DMS 273 (cell line): ENCODE results near the gene C11orf71.

Source experiments
- DNase-seq: peaks from one replicate; lab custom pipeline; 2025; ENCODE audit not compliant: unreplicated experiment; lab: John Stamatoyannopoulos, UW

Gene C11orf71

GRCh38 chr11:114359342-114359741 lies 41.0 kb downstream of the C11orf71 start:
- no peak for DNase-seq

GRCh38 chr11:114358716-114359115 lies 41.6 kb downstream of the C11orf71 start:
- no peak for DNase-seq

- DNase-seq: no peak
Observed at GRCh38 chr11:114354076-114354475, 46.2 kb downstream of the C11orf71 start.

- no peak for DNase-seq
Observed at GRCh38 chr11:114353443-114353842, 46.9 kb downstream of the C11orf71 start.

GRCh38 chr11:114350022-114350421 lies 50.3 kb downstream of the C11orf71 start:
- DNase-seq: no peak
